LNCAP (cell line): ENCODE data around the gene HSF5.

Experiments
- TF ChIP-seq, protein P1 (sequence below): fragments of 450-650 bp; IDR thresholded peaks from 2 replicates; pipeline ENCODE4 v1.5.1; 2017; ENCODE audit warnings: mild to moderate bottlenecking

Gene HSF5, protein sequence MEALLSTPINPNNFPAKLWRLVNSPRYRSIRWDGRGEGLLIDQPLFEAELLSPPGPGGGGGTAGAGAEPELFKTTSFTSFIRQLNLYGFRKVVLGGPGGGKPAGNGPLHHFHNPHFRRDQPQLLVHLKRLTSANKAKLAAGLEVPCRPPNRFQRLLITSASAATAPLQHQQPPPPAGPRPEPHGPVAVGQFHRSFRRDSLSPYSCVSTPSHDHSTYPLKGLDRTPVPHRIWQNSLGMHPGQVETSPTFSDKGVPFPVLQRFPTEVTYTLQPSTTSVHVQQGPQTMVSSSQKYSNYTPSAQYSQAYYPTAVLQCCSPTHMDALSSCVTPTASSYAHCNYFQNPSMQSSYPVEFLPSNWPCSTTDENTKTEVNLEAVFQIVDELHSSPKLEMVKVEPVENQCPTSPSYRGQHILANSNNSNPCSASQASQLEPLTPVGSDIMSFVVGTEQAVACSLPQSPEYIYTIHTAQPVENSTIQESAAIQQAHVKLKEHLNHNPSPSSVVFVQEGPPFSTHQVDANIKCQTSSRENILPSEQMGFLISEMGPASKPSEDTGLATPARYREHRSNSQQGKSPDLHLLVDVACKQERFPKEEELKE

GRCh38 chr17:58487589-58488427 lies at the start of gene HSF5:
HSF5 (minus strand) TSS chr17:58488408; CDS start chr17:58488274, 134 bp downstream.
- TF ChIP-seq, protein P1, sequence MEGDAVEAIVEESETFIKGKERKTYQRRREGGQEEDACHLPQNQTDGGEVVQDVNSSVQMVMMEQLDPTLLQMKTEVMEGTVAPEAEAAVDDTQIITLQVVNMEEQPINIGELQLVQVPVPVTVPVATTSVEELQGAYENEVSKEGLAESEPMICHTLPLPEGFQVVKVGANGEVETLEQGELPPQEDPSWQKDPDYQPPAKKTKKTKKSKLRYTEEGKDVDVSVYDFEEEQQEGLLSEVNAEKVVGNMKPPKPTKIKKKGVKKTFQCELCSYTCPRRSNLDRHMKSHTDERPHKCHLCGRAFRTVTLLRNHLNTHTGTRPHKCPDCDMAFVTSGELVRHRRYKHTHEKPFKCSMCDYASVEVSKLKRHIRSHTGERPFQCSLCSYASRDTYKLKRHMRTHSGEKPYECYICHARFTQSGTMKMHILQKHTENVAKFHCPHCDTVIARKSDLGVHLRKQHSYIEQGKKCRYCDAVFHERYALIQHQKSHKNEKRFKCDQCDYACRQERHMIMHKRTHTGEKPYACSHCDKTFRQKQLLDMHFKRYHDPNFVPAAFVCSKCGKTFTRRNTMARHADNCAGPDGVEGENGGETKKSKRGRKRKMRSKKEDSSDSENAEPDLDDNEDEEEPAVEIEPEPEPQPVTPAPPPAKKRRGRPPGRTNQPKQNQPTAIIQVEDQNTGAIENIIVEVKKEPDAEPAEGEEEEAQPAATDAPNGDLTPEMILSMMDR: no peak

GRCh38 chr17:58537266-58537665 lies 49.1 kb upstream of the HSF5 start:
- TF ChIP-seq, protein P1: no peak

DNA sequence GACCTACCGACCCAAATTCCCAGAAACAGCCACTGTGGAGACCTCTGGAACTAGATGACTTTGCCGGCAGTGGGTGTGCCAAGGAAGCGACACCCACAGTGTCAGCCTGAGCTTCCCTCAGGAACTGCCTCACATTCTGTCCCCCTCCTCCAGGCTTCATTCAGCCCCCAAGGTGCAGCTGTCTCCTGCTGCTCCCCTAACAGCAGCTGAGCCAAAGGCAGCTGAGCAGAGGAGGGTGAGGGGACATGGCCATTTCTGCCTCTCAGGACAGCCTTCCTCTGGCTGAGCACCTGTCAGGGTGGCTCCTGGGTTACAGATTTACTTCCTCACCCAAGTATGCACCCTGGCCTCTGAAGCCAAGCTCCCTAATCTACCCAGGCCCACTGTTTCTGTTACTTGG lies 48.3 kb upstream of the HSF5 start:
- TF ChIP-seq, protein P1: no peak

DNA sequence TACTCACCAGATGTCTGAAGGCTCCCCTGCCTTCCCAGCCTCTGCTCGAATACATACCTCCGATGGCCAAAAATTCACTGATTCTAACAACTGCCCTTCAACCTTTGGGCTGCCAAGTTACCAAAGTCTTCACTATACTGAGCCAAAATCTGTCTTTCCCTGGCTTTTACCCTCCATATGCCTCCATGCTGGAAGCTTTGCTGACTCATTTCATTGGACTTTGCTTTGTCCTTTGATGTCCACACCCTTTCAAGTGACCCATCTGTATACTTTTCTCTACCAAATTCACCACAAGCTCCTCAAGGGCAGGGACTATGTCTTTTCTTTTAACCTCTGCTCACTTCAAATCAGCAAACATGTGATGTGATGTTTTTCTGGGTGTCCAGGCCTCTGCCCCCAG lies 47.2 kb upstream of the HSF5 start:
- TF ChIP-seq, protein P1: no peak

GRCh38 chr17:58534901-58535421 lies 46.8 kb upstream of the HSF5 start:
- TF ChIP-seq, protein P1: no peak

GRCh38 chr17:58534331-58534730 lies 46.1 kb upstream of the HSF5 start:
- TF ChIP-seq, protein P1: no peak

GRCh38 chr17:58533616-58534188 lies 45.5 kb upstream of the HSF5 start:
- TF ChIP-seq, protein P1: no peak
